Measurements from ENCODE around the gene PPP1CA. TPM values are rescaled to one million over a fixed set of nuclear protein-coding genes. Genes with fewer than 3 reads are reported as not detected.
A peak's percentile ranks its signal among the peaks of the same experiment; 100 is the strongest.

The PPP1CA gene
- 123 TPM for polyA plus RNA-seq (ENCODE audit: insufficient read length)

DNA sequence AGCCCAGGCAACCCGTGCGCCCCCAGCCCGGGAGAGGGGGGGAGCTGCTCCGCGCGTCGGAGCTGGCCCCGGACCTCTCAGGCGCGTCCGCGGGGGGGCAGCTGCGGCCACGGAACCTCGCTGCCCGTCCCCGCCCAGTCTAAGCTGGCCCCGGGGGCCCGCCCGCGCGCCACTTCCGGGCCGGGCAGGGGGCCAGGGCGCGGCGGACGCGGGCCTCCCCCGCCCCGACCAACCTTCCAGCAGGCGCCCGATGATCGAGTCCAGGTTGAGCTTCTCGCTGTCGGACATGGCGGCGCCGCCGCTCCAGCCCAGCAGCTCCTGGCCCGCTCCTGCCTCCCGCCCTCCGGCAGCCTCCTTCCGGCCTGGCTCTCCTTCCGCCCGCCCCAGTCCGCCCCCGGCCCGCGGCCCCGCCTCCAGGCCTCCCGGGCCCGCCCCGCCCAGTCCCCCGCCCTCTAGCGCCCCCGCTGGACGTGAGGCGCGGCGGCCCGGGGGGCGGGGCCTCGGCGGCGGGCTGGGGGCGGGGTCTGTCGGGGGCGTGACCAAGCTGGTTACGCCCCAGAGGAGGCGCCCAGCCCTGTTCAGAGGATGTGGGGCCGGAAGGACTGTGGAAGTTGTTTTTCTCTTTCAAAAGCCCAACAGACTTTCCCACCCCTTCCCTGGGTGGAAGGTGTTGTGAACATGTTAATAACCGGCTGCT, at the start of gene PPP1CA:
Gene PPP1CA (minus strand): TSS at position 364 of the 697 bp plus-strand sequence. CDS start 76 bp downstream, at position 288.
- DNase-seq (ENCODE audit: low read depth), result peak; percentile 41

DNA sequence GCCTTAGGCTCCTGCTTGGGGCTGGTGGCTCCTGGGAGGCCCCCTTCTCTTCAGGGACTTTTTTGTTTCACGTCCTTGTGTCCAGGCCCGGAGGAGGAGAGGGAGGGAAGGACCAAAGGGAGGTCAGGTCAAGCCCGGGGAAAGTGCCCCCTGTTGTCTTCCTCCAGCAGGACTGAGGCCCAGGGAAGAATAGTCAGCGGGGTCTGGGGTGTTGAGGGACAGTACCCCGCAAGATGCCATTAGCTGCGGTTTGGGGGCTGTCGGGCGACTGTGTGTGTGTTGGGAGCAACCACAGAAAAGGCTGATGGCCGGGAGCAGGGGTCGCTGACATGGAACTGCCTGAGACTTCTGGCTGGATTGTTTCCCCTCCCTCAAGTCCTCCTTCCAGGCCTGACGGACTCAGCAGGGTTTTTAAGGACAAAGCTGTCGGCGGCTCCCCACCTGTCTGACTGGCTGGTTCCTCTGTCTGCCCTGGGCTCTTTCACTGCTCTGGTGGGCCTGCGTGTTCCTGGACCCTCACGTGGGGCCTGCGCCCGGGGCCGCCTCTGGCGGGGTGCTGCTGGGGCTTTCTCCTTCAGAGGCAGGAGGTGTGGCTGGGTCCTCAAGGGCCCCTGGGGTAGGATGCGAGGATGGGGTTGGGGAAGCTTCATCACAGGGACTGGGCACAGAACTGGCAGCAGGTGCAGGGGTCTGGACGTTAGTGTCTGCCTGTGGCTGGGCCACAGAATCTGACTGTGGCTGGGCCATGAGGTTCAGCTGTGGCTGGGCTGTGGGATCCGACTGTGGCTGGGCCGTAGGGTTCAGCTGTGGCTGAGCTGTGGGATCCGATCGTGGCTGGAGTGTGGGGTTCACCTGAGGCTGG, 49.4 kb upstream of the PPP1CA start:
- no peak for DNase-seq (ENCODE audit: low read depth)

DNA sequence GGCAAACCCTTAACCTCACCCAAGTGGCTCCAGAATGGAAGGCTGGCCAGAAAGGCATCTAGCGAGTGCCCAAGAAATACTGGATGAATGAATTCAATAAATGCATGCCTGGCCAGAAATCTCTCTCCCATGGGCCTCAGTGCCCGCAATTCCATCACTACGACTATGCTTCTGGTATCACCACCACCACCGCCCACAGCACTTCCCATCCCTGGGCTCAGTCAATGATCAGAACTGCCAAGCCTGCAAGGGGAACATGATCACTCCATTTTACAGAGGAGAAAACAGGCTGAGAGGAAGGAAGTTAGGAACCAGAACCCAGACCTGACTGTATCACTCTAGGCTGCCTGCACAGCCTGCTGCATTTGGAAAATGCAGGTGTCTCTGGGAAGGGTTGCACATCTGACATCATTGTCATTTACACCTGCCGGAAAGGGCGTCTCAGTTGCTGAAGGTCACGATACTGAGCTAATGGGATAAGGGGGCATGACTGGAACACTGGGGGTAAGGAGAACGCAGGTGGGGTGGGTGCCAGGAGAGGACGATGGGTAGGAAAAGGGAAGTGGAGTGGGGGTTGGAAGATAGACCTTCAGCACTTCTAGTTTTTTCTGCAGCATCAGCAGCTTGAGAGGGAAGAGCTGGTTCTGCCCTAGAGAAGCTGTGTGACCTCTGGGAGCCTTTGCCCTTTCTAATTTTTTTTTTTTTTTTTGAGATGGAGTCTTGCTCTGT, 47.6 kb upstream of the PPP1CA start:
- no peak for DNase-seq (ENCODE audit: low read depth)

GRCh38 chr11:67448220-67448609, 46.6 kb upstream of the PPP1CA start:
- DNase-seq (ENCODE audit: low read depth), result no peak

- no peak for DNase-seq (ENCODE audit: low read depth)
Observed at GRCh38 chr11:67445515-67445914, 43.9 kb upstream of the PPP1CA start.

- DNase-seq (ENCODE audit: low read depth), result no peak
Observed at GRCh38 chr11:67442504-67443404, 41.1 kb upstream of the PPP1CA start.

GRCh38 chr11:67441731-67442351, 40.2 kb upstream of the PPP1CA start:
- no peak for DNase-seq (ENCODE audit: low read depth)

DNA sequence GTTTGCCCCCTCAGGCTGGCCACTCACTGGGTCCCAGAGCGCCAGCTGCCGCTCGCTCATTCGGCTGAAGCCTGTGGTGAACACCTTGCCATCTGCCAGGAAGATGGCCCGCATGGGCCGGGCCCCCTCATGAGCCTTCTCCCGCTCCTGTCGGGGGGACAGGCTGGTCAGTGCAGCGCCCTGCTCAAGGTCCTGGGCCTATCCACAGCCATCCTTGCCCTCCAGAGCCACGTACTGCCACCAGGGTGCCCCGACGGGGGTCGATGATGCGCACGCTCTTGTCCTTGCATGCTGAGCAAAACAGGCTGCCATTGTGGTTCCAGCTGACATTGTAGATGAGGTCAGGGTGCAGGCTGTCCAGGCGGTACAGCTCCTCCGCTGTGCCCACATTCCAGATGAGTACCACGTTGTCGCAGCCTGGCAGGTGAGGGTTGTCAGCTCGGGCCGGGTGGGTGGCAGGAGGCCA, 39.5 kb upstream of the PPP1CA start:
- DNase-seq (ENCODE audit: low read depth), result no peak

DNA sequence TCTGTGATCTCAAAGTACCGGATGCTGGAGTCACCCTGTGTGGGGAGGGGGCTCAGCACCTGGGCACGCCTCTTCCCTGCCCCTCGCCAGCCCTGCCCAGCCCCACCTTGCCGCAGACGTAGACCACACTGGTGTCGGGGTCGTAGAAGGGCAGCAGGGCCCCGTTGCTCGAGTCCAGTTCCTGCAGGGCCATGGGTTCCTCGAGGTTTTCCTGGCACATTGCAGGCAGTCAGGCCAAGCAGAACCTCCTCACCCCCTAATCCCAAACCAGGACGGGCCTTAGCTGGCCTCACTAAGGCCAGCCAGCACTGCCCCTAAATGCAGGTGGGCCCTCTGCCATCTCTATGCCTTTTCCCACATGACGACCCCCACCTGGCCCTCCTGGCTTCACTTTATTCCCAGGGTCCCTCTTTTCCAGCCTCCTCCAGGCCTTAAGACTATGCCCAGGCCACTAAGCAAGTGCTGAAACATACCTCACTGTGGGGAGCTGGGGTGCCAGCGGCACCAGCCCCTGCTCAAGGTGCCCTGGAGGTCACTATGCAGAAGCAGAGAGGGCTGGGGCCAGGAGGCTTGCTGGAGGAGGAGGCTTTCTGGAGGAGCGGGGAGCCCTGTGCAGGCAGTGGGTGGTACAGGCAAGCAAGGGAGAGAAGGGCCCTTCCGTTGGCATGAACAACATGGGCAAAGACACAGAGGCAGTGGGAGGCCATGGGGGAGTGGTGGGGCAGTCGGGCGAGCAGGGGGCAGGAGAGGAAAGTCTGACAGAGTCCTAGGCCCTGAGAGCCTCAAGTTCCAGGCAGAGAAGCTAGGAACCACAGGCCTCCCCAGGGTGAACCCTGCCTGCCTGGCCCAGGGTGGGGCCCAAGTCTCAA, 38.8 kb upstream of the PPP1CA start:
- no peak for DNase-seq (ENCODE audit: low read depth)

DNA sequence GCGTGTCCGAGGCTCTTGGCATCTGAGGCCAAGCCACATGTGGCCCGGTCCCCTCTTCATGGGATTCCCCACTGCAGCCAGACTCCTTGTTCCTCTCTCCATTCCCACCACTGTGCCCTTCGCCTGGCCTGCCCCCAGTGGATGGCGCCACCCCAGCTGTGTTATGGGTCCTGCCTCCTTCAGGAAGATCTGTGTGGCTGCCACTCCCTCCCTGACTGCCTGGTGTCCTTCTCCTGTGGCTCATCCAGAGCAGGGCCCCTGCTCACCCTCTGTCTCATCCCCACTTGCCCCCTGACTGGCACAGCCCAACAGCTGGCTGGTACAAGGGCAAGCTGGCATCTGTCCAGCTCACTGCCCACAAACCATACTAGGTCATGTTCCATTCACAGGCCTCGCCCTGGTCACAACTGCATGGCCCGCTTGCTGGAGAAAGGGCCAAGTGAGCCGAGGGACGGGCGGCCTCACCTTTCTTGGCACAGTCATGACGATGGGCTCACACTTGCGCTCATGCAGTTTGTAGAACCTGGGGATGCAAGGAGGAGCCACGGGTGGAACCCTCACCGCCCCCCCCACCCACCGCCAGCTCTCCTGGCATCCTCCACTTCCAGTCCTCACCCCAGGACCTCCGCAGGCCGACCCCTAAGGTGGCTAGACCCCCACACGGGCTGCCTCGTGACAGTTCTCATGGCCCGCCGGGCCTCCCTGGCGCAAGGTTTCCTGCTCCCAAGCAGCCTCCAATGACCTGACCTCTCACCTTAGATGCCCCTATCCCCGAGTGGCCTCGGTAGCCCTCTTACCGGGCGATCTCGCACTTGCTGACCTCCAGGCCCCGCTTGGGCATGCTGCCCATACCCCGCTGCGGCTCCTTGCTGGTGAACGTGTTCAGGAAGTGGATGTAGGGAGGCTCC, 37.9 kb upstream of the PPP1CA start:
- no peak for DNase-seq (ENCODE audit: low read depth)

DNA sequence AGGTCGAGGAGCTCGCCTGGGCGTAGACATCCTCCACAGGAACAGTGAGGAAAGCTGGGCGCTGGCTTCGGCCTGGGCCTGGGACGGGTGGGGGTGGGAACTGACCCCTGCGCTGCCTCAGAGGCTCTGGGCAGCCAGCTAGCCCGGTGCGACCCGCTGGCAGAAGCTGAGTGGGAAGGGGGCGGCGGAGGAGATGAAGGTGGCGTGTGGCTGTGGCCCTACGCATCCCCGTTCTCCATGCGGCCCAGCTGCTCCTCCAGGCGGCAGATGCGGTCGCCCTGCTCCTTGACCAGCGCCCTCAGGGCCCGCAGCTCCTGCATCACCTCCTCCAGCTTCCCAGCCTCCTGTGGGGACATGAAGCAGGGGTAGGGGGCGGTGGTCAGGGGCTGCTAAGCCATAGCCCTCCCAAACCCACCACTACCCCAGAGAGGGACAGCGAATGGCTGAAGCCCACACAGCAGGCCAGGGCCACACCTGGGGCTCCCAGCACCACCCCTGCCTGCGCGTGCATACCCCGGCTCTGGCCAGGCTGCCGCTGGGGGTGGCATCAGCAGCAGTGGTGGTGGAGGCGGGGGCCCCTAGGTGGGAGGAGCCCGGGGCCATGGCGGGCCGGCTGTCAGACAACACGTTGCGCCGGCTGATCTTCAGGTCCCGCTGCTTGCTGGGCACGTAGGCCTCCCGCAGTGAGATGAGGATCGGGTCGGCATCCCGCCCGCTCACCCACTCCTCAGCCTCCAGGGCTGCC, 36.7 kb upstream of the PPP1CA start:
- no peak for DNase-seq (ENCODE audit: low read depth)

DNA sequence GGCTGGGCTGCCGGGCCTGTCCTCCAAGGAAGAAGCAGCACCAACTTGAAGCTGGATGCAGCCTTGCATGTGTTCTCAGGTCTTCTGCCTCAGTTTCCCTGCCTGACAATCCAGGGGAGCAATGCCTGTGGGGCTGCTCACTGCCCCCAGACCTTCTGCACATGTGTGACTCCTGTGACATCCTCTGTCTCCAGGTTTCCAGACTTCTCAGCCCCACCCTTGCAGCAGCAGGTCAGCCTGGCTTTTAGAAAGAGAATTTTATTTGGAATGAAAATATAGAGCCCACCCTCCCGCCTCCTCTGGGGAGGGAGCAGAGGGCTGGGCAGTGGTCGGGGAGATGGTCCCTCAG, 36.1 kb upstream of the PPP1CA start:
- no peak for DNase-seq (ENCODE audit: low read depth)

- DNase-seq (ENCODE audit: low read depth), result no peak
Observed at GRCh38 chr11:67437082-67437808, 35.6 kb upstream of the PPP1CA start, which contains the start of gene PTPRCAP. Gene PTPRCAP, minus strand, starts transcription at chr11:67437682. Its CDS starts 63 bp downstream, at chr11:67437619.

- no peak for DNase-seq (ENCODE audit: low read depth)
Observed at GRCh38 chr11:67436459-67437081, 34.9 kb upstream of the PPP1CA start.

DNA sequence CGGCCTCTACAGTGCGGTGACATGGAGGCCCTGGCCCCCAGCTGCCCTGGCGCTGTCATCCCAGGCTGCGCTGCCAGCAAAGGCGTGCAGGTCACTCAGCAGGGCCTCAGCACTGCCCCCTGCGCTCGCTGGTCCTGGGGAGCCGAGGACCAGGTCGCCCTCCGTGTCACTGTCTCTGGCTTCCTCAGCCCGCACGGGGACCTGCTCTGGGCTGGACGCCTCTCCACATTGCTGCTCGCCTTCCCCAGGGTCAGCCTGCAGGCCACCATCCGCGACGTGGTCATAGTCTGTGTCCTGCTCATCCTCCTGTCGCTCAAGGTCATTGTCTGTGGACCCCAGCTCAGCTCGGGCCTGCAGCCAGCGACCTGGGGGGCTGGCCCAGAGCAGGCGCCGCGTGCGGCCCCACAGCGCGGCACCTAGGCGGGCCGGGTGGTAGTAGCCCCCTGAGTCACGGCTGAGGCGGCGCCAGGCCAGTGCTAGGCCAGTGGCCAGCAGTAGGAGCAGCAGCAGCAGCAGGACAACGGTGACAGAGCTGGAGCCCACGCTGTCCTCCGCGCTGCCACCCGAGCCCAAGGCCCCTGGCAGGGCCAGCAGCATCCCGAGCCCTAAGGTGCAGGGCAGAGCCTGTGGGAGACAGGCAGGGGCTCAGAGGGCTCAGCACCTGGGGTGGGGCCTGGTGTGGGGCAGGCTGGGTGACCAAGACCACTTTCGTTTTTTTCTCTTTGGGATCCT, 34.2 kb upstream of the PPP1CA start:
- no peak for DNase-seq (ENCODE audit: low read depth)

Measured in forelimb muscle (tissue), 1 donor.